ENCODE measurements around the gene GSDMA.
"Not testable (repeated sequence)": the region's sequence is repeated elsewhere in the genome, so short reads cannot be mapped to it uniquely, and the experiment has no call there.

The GSDMA gene

GRCh38 chr17:39939106-39939505, 23.7 kb upstream of the GSDMA start:
- Mint-ChIP-seq H3K36me3 (ENCODE audit: low read depth) (no peaks in the 10 kb centered on the region), H3K9me3 (peaks cover 6% of the 10 kb centered on the region), H3K27ac (no peak overlapping the region), H3K4me3 (no peak overlapping the region), H3K27me3 (peaks cover 24% of the 10 kb centered on the region), H3K4me1 (ENCODE audit: low read depth) (peaks cover 21% of the 10 kb centered on the region)
- intact Hi-C loops (cut with micrococcal nuclease): no loop called here

DNA sequence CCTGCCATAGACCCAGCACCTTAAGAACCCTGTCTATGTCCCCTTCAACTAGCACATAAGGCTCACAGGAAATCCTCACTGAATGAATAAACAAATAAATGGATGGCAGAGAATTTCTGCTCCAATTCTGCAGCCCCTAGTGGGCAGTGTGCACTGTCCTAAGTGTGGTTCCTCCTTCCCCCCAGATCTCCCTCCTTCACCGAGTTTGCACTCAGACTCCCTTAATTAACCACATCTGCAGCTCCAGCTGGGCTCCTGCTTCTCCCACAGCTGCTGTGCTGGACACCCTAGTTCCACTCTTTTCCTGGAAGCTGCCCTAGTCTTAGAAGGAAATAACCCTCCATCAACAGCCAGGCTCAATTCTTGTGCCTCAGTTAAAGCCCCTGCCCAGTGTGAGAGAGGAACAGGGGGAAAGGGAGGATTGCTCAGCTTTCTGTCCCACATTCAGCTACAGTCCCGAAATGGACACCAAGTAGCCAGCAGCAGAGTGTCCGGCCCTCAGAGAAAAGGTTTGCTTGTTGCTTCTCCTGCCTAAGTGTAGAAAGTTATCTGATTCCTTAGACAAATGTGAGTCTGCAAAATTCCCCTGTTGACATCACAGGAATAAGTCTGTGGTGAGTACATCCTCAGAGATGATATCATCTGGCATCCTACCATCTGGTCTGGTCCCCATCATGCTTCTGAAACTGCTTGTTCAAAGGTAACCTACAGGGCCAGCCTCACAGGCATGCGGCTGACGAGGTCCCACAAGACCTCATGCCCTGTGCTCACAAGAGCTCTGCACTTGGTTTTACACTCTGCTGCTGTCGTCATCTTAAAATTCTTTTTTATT, 23.0 kb upstream of the GSDMA start:
- Mint-ChIP-seq H3K27ac (no peak overlapping the region), H3K4me1 (ENCODE audit: low read depth) (peaks cover 21% of the 10 kb centered on the region), H3K9me3 (peaks cover 6% of the 10 kb centered on the region), H3K4me3 (no peak overlapping the region), H3K27me3 (peaks cover 22% of the 10 kb centered on the region), H3K36me3 (ENCODE audit: low read depth) (no peaks in the 10 kb centered on the region)
- intact Hi-C loops (cut with micrococcal nuclease): no loop called here

DNA sequence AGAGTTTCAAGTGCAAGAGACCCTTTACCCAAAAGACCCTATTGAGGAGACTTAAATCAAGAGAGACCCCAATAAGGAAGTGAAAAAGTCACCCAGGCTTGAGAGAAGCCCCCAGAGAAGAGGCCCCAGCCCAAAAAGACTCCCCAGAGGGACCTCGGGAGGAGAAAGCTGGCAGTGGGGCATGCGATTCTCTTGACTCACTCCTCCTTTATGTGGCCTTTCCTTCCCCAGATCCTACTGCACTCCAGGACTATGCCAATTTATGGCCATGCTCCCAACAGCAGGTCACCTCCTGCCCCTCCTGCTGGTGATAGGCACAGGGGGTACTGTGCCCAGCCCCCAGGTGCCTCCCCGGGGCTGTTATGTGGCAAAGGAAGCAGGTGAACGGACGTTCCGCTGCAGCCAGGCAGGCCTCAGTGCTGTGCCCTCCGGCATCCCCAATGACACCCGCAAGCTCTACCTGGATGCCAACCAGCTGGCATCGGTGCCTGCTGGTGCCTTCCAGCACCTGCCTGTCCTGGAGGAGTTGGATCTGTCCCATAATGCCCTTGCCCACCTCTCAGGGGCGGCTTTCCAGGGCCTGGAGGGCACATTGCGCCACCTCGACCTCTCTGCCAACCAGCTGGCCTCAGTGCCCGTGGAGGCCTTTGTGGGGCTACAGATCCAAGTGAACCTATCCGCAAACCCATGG, 19.0 kb upstream of the GSDMA start:
- no peak overlapping the region for H3K27ac Mint-ChIP-seq
- H3K27me3 Mint-ChIP-seq: peaks cover 24% of the 10 kb centered on the region
- peaks cover 25% of the 10 kb centered on the region for H3K4me1 Mint-ChIP-seq (ENCODE audit: low read depth)
- H3K4me3 Mint-ChIP-seq: no peak overlapping the region
- H3K9me3 Mint-ChIP-seq: peaks cover 6% of the 10 kb centered on the region
- intact Hi-C loops (cut with micrococcal nuclease): no loop called here
- H3K36me3 Mint-ChIP-seq (ENCODE audit: low read depth): no peaks in the 10 kb centered on the region

GRCh38 chr17:39944393-39944711, 18.5 kb upstream of the GSDMA start:
- H3K27me3 Mint-ChIP-seq: peaks cover 22% of the 10 kb centered on the region
- H3K27ac Mint-ChIP-seq: no peak overlapping the region
- intact Hi-C loops (cut with micrococcal nuclease): no loop called here
- H3K4me1 Mint-ChIP-seq (ENCODE audit: low read depth): peaks cover 30% of the 10 kb centered on the region
- no peak overlapping the region for H3K4me3 Mint-ChIP-seq
- H3K9me3 Mint-ChIP-seq: peaks cover 6% of the 10 kb centered on the region
- no peaks in the 10 kb centered on the region for H3K36me3 Mint-ChIP-seq (ENCODE audit: low read depth)

GRCh38 chr17:39946551-39947330, 16.1 kb upstream of the GSDMA start:
- peaks cover 45% of the 10 kb centered on the region for H3K4me1 Mint-ChIP-seq (ENCODE audit: low read depth)
- no peak overlapping the region for H3K27ac Mint-ChIP-seq
- no peaks in the 10 kb centered on the region for H3K36me3 Mint-ChIP-seq (ENCODE audit: low read depth)
- intact Hi-C loops (cut with micrococcal nuclease): no loop called here
- no peak overlapping the region for H3K4me3 Mint-ChIP-seq
- peaks cover 6% of the 10 kb centered on the region for H3K9me3 Mint-ChIP-seq
- H3K27me3 Mint-ChIP-seq: peaks cover 34% of the 10 kb centered on the region

DNA sequence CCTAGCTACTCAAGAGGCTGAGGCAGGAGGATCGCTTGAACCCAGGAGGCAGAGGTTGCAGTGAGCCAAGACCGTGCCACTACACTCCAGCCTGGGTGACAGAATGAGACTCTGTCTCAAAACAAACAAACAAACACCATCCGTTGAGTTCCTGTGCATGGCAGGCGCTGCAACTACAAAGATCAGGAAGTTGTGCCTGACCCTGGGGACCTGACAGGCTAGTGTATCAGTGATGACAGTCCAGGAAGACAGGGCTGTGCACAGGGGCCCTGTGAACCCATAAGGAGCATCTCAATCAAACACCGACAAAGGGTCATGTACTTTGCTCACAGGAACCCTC, 14.3 kb upstream of the GSDMA start:
- H3K4me1 Mint-ChIP-seq (ENCODE audit: low read depth): peaks cover 44% of the 10 kb centered on the region
- H3K27ac Mint-ChIP-seq; intact Hi-C loops (cut with micrococcal nuclease); H3K36me3 Mint-ChIP-seq (ENCODE audit: low read depth); H3K4me3 Mint-ChIP-seq; H3K9me3 Mint-ChIP-seq: not testable (repeated sequence)
- peaks cover 29% of the 10 kb centered on the region for H3K27me3 Mint-ChIP-seq

GRCh38 chr17:39949028-39949427, 13.8 kb upstream of the GSDMA start:
- intact Hi-C loops (cut with micrococcal nuclease): no loop called here
- H3K4me1 Mint-ChIP-seq (ENCODE audit: low read depth): peaks cover 48% of the 10 kb centered on the region
- H3K36me3 Mint-ChIP-seq (ENCODE audit: low read depth): no peaks in the 10 kb centered on the region
- H3K27ac Mint-ChIP-seq: peak overlapping the region; percentile 32
- peaks cover 28% of the 10 kb centered on the region for H3K27me3 Mint-ChIP-seq
- no peaks in the 10 kb centered on the region for H3K9me3 Mint-ChIP-seq
- H3K4me3 Mint-ChIP-seq: no peak overlapping the region

DNA sequence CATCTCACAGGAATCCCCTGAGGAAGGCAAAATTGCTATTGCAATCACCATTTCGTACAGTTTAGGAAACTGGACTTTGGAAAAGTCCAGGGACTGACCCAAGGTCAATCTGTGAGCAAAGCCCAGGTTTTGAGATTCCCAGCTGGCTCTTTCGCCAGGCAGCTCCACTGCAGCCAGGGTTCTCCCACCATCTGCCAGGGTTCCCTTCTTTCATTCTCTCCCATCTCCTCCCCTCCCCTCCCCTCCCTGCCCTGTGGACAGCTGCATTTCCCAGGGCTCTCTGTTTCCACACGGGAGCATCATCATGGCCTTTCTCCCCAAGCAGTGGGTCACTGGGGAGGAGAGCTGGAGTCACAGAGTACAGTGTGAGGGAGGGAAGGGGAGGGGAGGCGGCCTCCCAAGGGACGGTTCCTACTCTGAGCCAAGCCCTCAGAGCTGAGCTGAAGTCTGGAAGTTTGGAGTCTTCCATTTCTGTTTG, 11.9 kb upstream of the GSDMA start:
- Mint-ChIP-seq H3K36me3 (ENCODE audit: low read depth) (no peaks in the 10 kb centered on the region), H3K4me1 (ENCODE audit: low read depth) (peaks cover 58% of the 10 kb centered on the region), H3K27me3 (peaks cover 22% of the 10 kb centered on the region), H3K9me3 (no peaks in the 10 kb centered on the region), H3K27ac (no peak overlapping the region), H3K4me3 (no peak overlapping the region)
- intact Hi-C loops (cut with micrococcal nuclease): no loop called here

DNA sequence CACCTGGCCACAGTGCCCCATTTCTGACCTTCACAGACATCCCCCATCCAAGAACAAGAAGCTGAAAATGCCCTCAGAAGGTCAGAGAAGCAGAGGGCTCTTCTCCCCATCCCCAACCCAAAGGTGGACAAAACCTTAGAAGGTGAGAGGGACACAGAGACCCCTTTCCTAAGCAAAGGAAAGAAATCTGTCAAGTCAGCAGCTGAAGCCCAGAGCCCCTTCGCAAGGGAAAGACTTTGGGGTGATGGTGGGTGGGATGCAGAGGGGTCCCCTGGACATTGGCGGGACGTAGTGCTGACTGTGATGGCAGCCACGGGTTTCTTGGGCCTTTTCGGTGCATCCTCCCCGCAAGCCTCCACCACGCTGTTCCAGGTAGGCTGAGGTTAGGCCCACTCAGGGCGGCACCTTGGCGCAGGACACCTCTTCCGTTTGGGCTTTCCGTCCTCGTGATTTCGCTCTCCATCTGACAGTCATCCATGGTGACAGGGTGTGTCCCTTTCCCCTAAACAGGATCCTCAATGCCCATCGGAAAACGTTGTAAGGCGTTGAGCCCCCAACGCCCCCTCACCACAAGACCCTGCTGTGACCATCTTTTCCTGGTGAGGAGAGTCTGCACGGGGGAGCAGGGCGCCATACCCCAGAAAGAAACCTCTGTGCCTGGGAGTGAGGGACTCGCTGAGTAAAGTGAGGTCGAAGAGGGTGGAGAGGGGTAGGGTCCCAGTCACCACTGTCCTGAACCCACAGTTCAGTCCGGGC, 10.7 kb upstream of the GSDMA start:
- Mint-ChIP-seq H3K9me3 (no peaks in the 10 kb centered on the region), H3K4me3 (peak overlapping the region; percentile 72), H3K4me1 (ENCODE audit: low read depth) (peaks cover 58% of the 10 kb centered on the region), H3K27ac (peak overlapping the region; percentile 85), H3K27me3 (peaks cover 20% of the 10 kb centered on the region), H3K36me3 (ENCODE audit: low read depth) (no peaks in the 10 kb centered on the region)
- intact Hi-C loops (cut with micrococcal nuclease): loop anchor here (2.0 kb wide), 1 partner anchor 25 kb away; the partner anchor contains the start of genes LRRC3C and ORMDL3

- Mint-ChIP-seq H3K4me3 (peak overlapping the region; percentile 72), H3K36me3 (ENCODE audit: low read depth) (no peaks in the 10 kb centered on the region), H3K27ac (peak overlapping the region; percentile 85), H3K9me3 (no peaks in the 10 kb centered on the region), H3K4me1 (ENCODE audit: low read depth) (peaks cover 58% of the 10 kb centered on the region), H3K27me3 (peaks cover 24% of the 10 kb centered on the region)
- intact Hi-C loops (cut with micrococcal nuclease): loop anchor here (1.0 to 2.0 kb wide), 2 partner anchors 26 to 27 kb away; partner anchors contain the start of genes LRRC3C, ORMDL3 and PSMD3
Measured at GRCh38 chr17:39952680-39953470, 9.9 kb upstream of the GSDMA start.

DNA sequence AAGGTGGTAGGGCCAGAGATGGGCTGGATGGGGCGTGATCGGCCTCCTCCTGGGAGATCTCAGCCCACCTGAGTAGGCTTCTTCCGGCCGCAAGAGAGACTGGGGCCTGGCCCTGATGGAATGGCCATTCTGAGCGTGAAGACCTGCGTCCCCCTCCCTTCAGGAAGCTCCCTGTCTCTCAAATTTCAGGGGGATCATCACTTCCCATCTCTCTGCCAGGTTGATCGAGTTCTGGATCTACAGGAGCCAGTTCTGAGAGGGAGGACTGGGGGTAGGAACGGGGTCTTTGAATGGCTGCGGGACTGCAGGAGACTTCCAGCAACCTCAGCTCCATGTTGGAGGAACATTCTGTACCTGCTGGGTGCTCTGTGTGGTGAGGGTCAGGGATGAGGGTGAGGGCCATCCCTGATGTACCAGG, 9.3 kb upstream of the GSDMA start:
- intact Hi-C loops (cut with micrococcal nuclease): loop anchor here (1.0 to 2.0 kb wide), 2 partner anchors 27 kb away; partner anchors contain the start of genes LRRC3C, ORMDL3 and PSMD3
- peaks cover 24% of the 10 kb centered on the region for H3K27me3 Mint-ChIP-seq

DNA sequence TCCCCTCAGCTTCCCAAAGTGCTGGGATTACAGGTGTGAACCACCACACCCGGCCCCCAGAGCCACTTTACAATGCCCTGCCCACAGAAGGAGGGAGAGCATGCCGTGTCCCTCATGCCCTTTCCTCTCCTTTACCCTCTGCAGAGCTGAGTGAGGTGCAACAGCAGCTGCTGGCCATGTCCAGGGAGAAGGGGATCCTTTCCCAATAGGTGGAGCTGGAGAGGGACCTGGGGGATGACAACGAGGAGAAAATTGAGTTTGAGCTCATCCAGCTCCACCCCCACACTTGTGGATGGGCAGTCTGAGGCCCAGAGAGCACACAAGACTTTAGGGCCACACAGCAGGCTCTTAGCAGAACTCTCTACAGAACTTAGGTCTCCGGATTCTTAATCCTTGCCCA, 7.9 kb upstream of the GSDMA start:
- Mint-ChIP-seq H3K9me3 (no peaks in the 10 kb centered on the region), H3K27me3 (peaks cover 24% of the 10 kb centered on the region), H3K4me1 (ENCODE audit: low read depth) (peaks cover 58% of the 10 kb centered on the region), H3K4me3 (no peak overlapping the region), H3K27ac (no peak overlapping the region), H3K36me3 (ENCODE audit: low read depth) (no peaks in the 10 kb centered on the region)
- intact Hi-C loops (cut with micrococcal nuclease): no loop called here

More for the DNA sequence above, 9.3 kb upstream of the GSDMA start:
- no peaks in the 10 kb centered on the region for H3K9me3 Mint-ChIP-seq
- H3K4me3 Mint-ChIP-seq: peak overlapping the region; percentile 67
- H3K27ac Mint-ChIP-seq: peak overlapping the region; percentile 82
- peaks cover 60% of the 10 kb centered on the region for H3K4me1 Mint-ChIP-seq (ENCODE audit: low read depth)
- no peaks in the 10 kb centered on the region for H3K36me3 Mint-ChIP-seq (ENCODE audit: low read depth)
